Pulmonary artery endothelial cell (primary cell): ENCODE results near the gene PARP3. TPM values are rescaled to one million over a fixed set of nuclear protein-coding genes. Genes with fewer than 3 reads are reported as not detected.

Experiments
- DNase-seq: peaks from one replicate; pipeline ENCODE4 v3.0.0-alpha.2; 2011; ENCODE audit warnings: low read depth, low spot score
- total RNA-seq: library from RNA; depleted of rRNA; stranded (reverse); fragments of >200 nt; gene quantifications from 2 replicates; pipeline ENCODE4 v1.2.3, GENCODE V29; 2014

Gene PARP3
- total RNA-seq, 1 donor from 2014 or later: 11.7 TPM

DNA sequence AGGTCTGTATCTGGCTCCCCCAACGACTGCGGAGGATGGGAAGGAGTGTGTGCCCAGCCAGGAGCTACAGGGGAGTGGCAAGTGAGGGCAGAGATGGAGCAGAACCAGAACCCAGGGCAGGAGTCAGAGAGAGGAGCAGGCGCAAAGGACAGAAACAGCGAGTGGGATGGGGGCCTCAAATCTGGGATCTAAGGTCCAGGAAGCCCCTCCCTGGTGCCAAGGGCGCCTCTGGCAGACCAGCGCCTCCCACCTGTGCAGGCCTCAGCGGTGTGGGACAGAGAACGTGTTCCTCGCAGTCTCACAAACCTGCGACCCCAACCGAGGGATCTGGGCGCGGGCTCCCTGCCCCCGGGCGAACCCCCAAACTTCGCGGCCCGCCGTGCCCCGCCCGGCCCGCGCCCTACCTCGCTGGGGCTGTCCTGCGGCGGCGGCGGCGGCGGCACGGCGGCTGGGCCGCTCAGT lies 24.8 kb downstream of the PARP3 start:
- DNase-seq: no peak

GRCh38 chr3:51967384-51968169 lies 25.4 kb downstream of the PARP3 start, which contains the start of gene PCBP4:
Gene PCBP4 (minus strand): TSS chr3:51967454. CDS start chr3:51961240, 6,214 bp downstream.
- DNase-seq: no peak

GRCh38 chr3:51968170-51968775 lies 26.1 kb downstream of the PARP3 start:
- no peak for DNase-seq

- DNase-seq: no peak
Observed at GRCh38 chr3:51968883-51969678, 26.9 kb downstream of the PARP3 start.

DNA sequence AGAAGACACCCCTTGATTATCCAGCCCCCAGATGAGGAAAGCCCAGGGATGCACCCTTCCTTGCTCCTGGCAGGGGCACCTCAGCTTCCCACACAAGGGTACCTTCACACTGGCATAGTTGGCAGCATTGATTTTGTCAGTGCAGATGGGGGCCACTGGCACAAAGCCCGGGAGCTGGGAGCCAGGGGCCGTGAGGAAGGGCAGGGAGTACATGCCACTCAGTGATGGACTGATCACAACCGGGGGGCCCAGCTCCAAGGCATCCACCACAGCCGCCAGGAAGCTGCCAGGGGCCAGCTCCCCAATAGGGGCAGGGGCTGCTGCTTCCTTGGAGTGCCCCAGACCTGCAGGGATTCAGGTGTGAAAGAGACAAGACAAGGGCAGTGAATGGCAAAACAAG lies 27.7 kb downstream of the PARP3 start:
- no peak for DNase-seq

DNA sequence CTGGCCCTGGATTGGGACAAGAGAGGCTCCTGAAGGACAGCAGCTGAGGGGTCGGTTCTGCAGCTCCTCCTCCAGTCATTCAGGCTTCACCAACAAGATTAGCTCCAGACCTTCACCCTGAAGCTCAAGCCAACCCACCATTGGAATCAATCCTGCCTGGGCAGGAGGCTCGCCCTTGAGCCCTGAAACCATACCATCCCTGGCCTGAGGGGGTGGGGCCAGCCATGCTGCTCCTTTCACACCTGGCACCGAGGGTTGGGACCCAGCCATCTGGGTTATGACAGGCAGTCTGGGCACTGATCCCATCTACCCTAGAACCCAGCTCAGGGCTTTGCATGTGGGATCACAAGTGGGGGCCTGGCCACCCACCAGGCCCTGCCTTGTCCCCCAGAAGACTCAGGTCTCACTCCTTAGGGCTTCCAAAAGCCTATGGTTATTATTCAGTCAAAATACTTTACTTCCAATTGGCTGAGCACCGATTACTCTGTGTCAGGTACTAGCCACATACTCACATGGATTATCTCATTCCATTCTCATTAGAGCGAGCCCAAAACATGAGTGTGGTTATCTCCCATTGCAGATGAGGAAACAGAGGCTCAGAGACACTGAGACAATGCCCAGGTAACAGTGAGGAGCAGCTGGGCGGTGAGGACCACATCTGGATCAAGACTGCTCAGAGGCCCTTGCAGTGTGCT lies 28.6 kb downstream of the PARP3 start:
- DNase-seq: no peak

- DNase-seq: no peak
Observed at GRCh38 chr3:51971350-51971749, 29.2 kb downstream of the PARP3 start.

GRCh38 chr3:51974277-51974962 lies 32.3 kb downstream of the PARP3 start:
- DNase-seq: no peak

GRCh38 chr3:51974963-51975851 lies 33.0 kb downstream of the PARP3 start, which contains the start of gene ABHD14A:
Gene ABHD14A (plus strand): TSS chr3:51975064. CDS start chr3:51975136, 72 bp downstream.
- DNase-seq: no peak

DNA sequence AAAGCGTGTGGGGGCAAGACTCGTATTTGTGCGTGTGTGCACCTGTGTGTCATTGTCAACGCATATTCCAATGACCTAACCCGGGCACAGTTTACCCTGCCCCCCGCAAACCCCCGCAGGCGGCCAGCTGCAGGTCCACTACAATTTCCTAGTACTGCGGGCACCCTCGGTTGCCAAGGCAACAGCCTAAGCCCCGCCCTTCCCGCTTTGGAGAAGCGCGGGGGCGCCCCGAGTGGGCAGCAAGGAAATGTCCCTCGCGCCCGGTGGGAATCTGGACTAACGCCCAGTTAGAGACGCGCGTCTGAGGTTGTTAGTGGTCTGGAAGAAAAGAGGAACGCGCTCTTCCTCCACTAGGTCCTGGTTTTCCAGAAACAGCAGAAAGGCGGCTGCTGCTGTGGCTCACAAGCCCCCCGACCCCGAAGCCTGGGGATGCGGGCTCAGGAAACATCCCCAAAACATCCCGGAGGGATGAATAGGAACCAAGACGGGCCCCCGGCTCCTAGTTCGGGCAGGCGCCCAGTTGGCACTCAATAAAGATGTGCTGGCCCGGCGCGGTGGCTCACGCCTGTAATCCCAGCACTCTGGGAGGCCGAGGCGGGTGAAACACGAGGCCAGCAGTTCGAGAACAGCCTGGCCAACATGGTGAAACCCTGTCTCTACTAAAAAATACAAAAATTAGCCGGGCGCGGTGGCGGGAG lies 33.8 kb downstream of the PARP3 start:
- no peak for DNase-seq

GRCh38 chr3:51977446-51978142 lies 35.4 kb downstream of the PARP3 start:
- no peak for DNase-seq

DNA sequence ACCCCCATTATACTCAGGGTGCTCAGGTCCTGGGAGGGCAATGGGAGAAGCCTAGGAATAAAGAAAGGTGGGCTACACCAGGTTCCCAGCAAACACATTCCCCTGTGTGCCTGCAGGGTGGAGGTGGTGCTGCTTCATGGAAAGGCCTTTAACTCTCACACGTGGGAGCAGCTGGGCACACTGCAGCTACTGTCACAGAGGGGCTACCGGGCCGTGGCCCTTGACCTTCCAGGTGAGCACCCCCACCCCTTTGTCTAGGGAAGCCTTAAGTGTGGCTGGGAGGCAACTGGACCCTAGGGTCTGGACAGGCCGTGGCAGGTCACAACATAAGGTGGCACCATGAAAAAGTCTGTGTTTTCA lies 36.0 kb downstream of the PARP3 start:
- no peak for DNase-seq

DNA sequence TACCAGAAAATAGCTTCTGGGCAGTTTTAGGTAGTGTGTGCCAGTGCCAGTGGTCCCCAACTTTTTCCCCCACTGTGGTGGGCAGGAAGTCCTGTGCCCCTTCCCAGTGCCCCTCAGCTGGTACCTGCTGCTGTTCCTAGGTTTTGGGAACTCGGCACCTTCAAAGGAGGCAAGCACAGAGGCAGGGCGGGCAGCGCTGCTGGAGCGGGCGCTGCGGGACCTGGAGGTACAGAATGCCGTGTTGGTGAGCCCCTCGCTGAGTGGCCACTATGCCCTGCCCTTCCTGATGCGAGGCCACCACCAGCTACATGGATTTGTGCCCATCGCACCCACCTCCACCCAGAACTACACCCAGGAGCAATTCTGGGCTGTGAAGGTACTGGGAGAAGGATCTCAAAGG lies 38.1 kb downstream of the PARP3 start:
- DNase-seq: no peak

DNA sequence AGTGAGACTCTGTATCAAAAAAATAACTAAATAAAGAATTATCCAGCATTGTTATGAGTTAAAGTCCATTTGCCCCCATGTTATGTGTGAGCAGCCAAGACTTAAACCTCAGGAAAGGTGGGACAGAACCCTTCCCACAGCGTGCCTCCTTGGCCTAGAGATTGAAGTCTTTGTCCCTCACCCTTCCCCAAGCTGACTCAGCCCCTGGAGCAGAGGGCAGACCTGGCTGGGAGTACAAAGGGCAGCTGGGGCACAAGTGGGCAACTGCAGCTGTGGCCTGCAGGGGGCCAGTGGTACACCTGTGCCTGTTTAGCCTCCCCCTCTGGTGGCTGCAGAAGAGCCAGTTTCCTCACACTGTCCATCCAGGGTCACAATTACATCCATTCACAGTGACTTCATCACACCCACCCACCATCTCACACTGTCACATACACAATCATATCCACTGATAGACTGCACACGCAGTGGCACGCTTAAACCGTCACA lies 40.2 kb downstream of the PARP3 start:
- no peak for DNase-seq

DNA sequence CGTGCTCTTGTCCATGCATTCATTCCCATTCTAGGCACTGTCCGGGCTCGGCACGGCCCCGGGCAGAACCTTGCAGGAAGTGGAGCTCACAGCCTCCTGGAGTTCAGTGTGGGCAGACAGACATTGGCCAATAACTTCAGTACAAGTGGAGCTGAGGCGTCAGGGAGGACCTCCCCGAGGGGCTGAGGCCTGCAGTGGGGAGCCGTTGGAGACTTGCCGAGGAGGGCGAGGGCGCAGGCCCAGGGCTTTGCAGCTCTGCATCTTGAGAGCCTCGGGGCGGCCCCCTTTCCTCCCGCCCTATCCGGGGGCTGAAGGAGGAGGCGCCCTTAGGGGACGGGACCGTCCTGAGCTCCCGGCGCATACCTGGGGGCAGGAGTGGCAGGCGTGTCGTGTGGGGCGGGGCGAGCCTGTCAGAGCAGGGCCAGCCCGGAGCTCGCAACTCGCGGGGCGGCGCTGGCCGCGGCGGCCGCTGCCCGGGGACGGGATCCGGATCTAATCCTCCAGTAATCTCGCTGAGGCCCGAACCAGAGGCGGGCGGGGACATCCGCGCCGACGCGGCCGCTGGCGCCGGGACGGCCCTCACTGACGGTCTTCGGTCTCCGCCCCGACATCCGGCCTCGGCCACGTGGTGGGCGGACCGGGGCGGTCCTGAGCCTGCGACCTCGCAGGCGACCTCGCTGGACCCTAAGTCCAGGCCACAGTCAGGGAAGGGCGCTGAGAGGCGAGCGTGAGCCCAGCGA lies 40.8 kb downstream of the PARP3 start, which contains the start of gene ACY1:
TSS of gene ACY1 (plus strand) at position 698 of the 740 bp plus-strand sequence. CDS start 530 bp downstream, outside the sequence.
- DNase-seq: no peak

DNA sequence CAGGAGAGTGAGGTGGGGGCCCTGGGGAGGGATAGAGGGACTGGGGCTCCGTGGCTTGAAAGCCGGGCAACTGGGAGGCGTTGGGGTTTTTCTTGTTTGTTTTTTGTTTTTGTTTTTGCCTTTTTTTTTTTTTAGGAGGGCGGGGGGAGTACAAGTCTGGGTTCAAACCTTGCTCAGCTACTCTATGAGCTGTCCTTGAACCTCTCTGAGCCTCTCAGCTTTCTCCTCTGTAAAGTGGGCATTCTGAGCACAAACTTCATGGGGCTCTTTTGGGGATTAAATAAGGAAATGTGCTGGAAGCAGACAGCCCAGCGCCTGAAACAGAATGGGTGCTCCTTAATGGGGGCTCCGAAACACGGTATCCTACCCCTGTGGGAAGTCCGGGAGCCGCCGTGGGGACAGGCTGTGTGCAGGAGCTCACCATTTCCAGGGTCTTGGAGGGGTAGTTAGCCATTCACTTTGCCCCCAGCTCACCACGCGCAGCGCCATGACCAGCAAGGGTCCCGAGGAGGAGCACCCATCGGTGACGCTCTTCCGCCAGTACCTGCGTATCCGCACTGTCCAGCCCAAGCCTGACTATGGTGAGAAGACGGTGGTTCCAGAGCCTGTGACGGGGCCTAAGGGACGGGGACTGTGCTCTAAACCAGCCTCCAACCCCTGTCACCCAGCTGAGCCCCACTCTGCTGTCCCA lies 41.6 kb downstream of the PARP3 start:
- no peak for DNase-seq

DNA sequence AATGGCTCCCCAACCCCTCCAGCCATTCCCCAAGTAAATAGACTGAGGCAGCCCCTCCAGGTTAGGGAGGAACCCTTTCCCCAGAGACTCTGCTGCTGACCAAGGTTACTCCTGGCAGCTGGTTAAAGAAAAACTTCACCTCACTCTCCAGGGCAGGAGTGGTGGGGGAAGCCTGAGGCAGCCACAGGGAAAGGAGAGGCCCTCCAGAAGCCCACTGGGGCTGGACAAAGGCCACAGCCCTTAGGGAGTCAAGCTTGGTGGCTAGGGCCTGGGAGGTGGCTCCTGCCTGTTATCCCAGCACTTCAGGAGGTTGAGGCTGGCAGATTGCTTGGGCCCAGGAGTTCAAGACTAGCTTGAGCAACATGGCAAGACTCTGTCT lies 42.1 kb downstream of the PARP3 start:
- DNase-seq: no peak
